ENCODE results near the gene ZSWIM6.

Gene ZSWIM6

DNA sequence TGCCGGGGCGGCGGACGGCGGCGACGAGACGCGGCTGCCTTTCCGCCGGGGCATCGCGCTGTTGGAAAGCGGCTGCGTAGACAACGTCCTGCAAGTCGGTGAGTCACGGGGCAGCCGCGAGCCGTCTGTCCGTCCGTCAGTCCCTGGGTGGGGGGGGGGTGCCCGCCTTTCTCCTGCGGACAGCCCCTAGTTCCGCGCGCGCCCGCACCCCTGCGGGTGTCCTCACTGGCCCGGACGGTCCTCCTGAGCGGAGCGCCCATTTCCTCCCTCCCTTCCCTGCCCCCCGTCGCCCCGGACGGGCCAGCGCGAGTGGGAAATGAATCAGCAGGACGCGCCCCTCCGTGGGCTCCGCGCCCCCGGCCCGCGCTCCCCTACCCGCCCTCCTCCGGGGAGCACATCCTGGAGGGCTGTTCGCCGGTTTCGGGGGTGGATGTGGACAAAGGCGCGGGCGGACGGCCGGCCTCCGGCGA, 828 bp downstream of the ZSWIM6 start:
- peak overlapping the region; percentile 81 for H3K4me3 ChIP-seq (ENCODE audit: low read depth, low read length)
- POLR2A ChIA-PET: interaction anchor here (2.9 kb wide), 1 partner anchor 169 kb away, joined by 20 read pairs; the partner anchor contains the start of gene SMIM15
- DNase-seq (ENCODE audit: low read depth, low spot score): no peak

GRCh38 chr5:61333321-61333953, 1.4 kb downstream of the ZSWIM6 start:
- no peak for TF ChIP-seq CTCF (IDR thresholded peaks at IDR 0.05; ENCODE audit: insufficient read depth, low read length, missing control alignments)
- DNase-seq (ENCODE audit: low read depth, low spot score): no peak
- peak overlapping the region; percentile 81 for H3K4me3 ChIP-seq (ENCODE audit: low read depth, low read length)
- ChIA-PET CTCF (interaction anchor here (1.2 to 3.9 kb wide), 2 partner anchors 324 to 326 kb away, joined by 4 to 21 read pairs; no protein-coding TSS in a partner anchor), POLR2A (no interaction called here)

More for the DNA sequence above, 828 bp downstream of the ZSWIM6 start:
- CTCF ChIA-PET: interaction anchor here (3.9 kb wide), 1 partner anchor 324 kb away, joined by 21 read pairs; no protein-coding TSS in a partner anchor
- TF ChIP-seq CTCF (IDR thresholded peaks at IDR 0.05; ENCODE audit: insufficient read depth, low read length, missing control alignments): no peak

DNA sequence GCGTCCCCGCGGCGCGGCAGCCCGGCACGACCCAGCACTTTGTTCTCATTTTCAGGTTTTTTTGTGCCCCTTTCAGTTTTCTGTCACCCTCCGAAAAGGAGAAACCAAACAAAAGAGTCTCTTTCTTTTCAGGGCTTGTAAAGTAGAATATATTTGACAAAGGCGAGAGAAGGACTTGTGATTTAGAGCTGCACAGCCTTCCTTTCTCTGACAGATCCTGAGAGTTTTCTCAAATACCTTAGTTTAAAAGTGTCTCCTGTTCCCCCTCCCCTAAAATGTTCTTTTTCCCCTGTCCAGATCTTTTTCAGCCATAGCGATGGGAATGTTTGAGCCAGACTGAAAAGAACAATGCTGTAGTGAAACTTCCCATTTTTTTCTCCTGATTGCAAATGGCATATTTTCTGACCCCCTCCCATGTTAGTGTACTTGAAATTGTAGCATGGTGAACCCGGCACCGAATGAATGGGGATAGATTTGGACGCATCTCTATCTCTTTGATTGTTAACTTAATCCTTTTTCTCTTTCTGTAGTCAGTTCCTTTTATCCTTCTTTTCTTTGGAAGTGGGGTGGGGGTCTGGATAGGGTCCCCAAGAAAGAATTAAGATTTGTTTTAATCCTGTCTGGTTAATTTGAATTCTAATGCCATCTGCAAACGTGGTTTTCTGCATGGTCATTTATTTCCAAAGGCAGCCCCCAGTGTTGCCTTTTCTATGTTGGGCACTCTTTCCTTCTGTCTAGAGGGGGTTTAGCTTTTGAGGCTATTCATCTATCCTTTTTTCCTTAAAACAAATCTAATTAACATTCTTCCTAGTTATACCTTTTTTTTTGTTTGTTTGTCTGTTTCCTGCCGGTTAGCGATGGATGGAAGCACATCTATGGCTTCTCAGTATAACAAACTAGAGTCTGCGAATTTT, 2.2 kb downstream of the ZSWIM6 start:
- peak overlapping the region; percentile 81 for H3K4me3 ChIP-seq (ENCODE audit: low read depth, low read length)
- ChIA-PET POLR2A (no interaction called here), CTCF (interaction anchor here (1.2 to 3.9 kb wide), 2 partner anchors 323 to 325 kb away, joined by 4 to 21 read pairs; no protein-coding TSS in a partner anchor)
- TF ChIP-seq CTCF (IDR thresholded peaks at IDR 0.05; ENCODE audit: insufficient read depth, low read length, missing control alignments): no peak
- no peak for DNase-seq (ENCODE audit: low read depth, low spot score)

- H3K4me3 ChIP-seq (ENCODE audit: low read depth, low read length): peak overlapping the region; percentile 81
- no peak for TF ChIP-seq CTCF (IDR thresholded peaks at IDR 0.05; ENCODE audit: insufficient read depth, low read length, missing control alignments)
- CTCF ChIA-PET: interaction anchor here (1.1 to 3.9 kb wide), 4 partner anchors 9 to 375 kb away, joined by 3 to 21 read pairs (median 6); no protein-coding TSS in a partner anchor
- POLR2A ChIA-PET: no interaction called here
- no peak for DNase-seq (ENCODE audit: low read depth, low spot score)
These were observed 3.0 kb downstream of the ZSWIM6 start for GRCh38 chr5:61334868-61335615.

GRCh38 chr5:61339764-61340163, 7.7 kb downstream of the ZSWIM6 start:
- TF ChIP-seq CTCF (IDR thresholded peaks at IDR 0.05; ENCODE audit: insufficient read depth, low read length, missing control alignments): no peak
- ChIA-PET POLR2A (no interaction called here), CTCF (interaction anchor here (0.9 kb wide), 1 partner anchor 319 kb away, joined by 3 read pairs; no protein-coding TSS in a partner anchor)
- DNase-seq (ENCODE audit: low read depth, low spot score): no peak
- no peak overlapping the region for H3K4me3 ChIP-seq (ENCODE audit: low read depth, low read length)

All from AG04449 (cell line).